Activated CD4-positive, alpha-beta memory T cell treated with anti-CD3 and anti-CD28 coated beads for 36 hours (primary cell): Measurements from ENCODE around the gene LMO7. TPM values are rescaled to one million over a fixed set of nuclear protein-coding genes. Genes with fewer than 3 reads are reported as not detected.
A peak's percentile ranks its signal among the peaks of the same experiment; 100 is the strongest.

Experiments used
- CTCF ChIA-PET: fragments of 350-600 bp; sonication (Branson Sonifier 250); formaldehyde crosslinking; loops from one replicate; lab custom pipeline; 2021; ENCODE audit warnings: antibody characterized with exemption, inconsistent platforms; lab: Charles Lee
- POLR2A ChIA-PET: fragments of 350-600 bp; sonication (Branson Sonifier 250); formaldehyde crosslinking; loops from one replicate; lab custom pipeline; 2021; ENCODE audit warnings: antibody characterized with exemption; lab: Charles Lee
- DNase-seq: peaks from one replicate; pipeline ENCODE4 v3.0.0-alpha.2; 2020
- H3K27ac Mint-ChIP-seq: one replicate; pipeline ENCODE4 v1.8.0; 2021; ENCODE audit warnings: mixed read lengths
- H3K27me3 Mint-ChIP-seq: one replicate; pipeline ENCODE4 v1.8.0; 2021; ENCODE audit warnings: mixed read lengths
- H3K36me3 Mint-ChIP-seq: one replicate; pipeline ENCODE4 v1.8.0; 2021; ENCODE audit warnings: mixed read lengths
- H3K4me1 Mint-ChIP-seq: one replicate; pipeline ENCODE4 v1.8.0; 2021; ENCODE audit warnings: low read depth, mixed read lengths
- H3K4me3 Mint-ChIP-seq: one replicate; pipeline ENCODE4 v1.8.0; 2021; ENCODE audit warnings: mild to moderate bottlenecking, mixed read lengths
- H3K9me3 Mint-ChIP-seq: one replicate; pipeline ENCODE4 v1.8.0; 2021; ENCODE audit warnings: mixed read lengths
- intact Hi-C: fragments of 100-400 bp; cut with micrococcal nuclease; formaldehyde crosslinking; loops from one replicate; pipeline ENCODE4 v1.15.1; 2023
- total RNA-seq, 2 experiments: library from RNA; stranded (reverse); gene quantifications; one replicate each; pipeline ENCODE4 v1.2.3, GENCODE V29; 2021

The LMO7 gene
- total RNA-seq, 2 experiments from 2014 or later = 7.8 to 8.7 TPM

- no peak for DNase-seq
- Mint-ChIP-seq H3K36me3 (no peaks in the 10 kb centered on the region), H3K9me3 (no peaks in the 10 kb centered on the region), H3K27me3 (peaks cover 10% of the 10 kb centered on the region), H3K4me1 (peaks cover 10% of the 10 kb centered on the region), H3K4me3 (no peak overlapping the region), H3K27ac (no peak overlapping the region)
- ChIA-PET POLR2A (no interaction called here), CTCF (no interaction called here)
- intact Hi-C loops = loop anchor here (10.0 kb wide), 1 partner anchor 268 kb away; no protein-coding TSS in a partner anchor
Measured at GRCh38 chr13:75633285-75633684, 2.8 kb upstream of the LMO7 start.

- ChIA-PET POLR2A (no interaction called here), CTCF (interaction anchor here (0.6 to 1.0 kb wide), 2 partner anchors 61 to 339 kb away, joined by 3 read pairs; no protein-coding TSS in a partner anchor)
- Mint-ChIP-seq H3K4me3 (peak overlapping the region; percentile 35), H3K4me1 (peaks cover 10% of the 10 kb centered on the region), H3K27me3 (peaks cover 10% of the 10 kb centered on the region), H3K36me3 (no peaks in the 10 kb centered on the region), H3K9me3 (no peaks in the 10 kb centered on the region), H3K27ac (no peak overlapping the region)
- DNase-seq = no peak
- intact Hi-C loops = loop anchor here (10.0 kb wide), 1 partner anchor 270 kb away; no protein-coding TSS in a partner anchor
Measured at GRCh38 chr13:75635101-75635827, 866 bp upstream of the LMO7 start.

GRCh38 chr13:75636436-75637180 lies 478 bp downstream of the LMO7 start:
- peaks cover 10% of the 10 kb centered on the region for H3K4me1 Mint-ChIP-seq
- peak overlapping the region; percentile 74 for H3K4me3 Mint-ChIP-seq
- intact Hi-C loops = loop anchor here (1.0 to 10.0 kb wide), 2 partner anchors 87 to 272 kb away; partner anchors contain the start of gene UCHL3
- H3K9me3 Mint-ChIP-seq = no peaks in the 10 kb centered on the region
- ChIA-PET CTCF (no interaction called here), POLR2A (no interaction called here)
- H3K27me3 Mint-ChIP-seq = peaks cover 10% of the 10 kb centered on the region
- DNase-seq = peak; percentile 56
- H3K27ac Mint-ChIP-seq = no peak overlapping the region
- H3K36me3 Mint-ChIP-seq = no peaks in the 10 kb centered on the region

GRCh38 chr13:75637181-75637750 lies 1.1 kb downstream of the LMO7 start:
- ChIA-PET POLR2A (no interaction called here), CTCF (no interaction called here)
- intact Hi-C loops = loop anchor here (10.0 kb wide), 1 partner anchor 272 kb away; no protein-coding TSS in a partner anchor

GRCh38 chr13:75639454-75639853 lies 3.3 kb downstream of the LMO7 start:
- DNase-seq = no peak
- Mint-ChIP-seq H3K4me1 (peaks cover 5% of the 10 kb centered on the region), H3K4me3 (no peak overlapping the region), H3K36me3 (no peaks in the 10 kb centered on the region), H3K9me3 (no peaks in the 10 kb centered on the region), H3K27ac (no peak overlapping the region), H3K27me3 (peaks cover 10% of the 10 kb centered on the region)
- intact Hi-C loops = loop anchor here (10.0 kb wide), 1 partner anchor 275 kb away; no protein-coding TSS in a partner anchor
- POLR2A ChIA-PET = no interaction called here
- CTCF ChIA-PET = no interaction called here

More at GRCh38 chr13:75637181-75637750, 1.1 kb downstream of the LMO7 start:
- Mint-ChIP-seq H3K36me3 (no peaks in the 10 kb centered on the region), H3K4me1 (peaks cover 10% of the 10 kb centered on the region), H3K4me3 (peak overlapping the region; percentile 74), H3K27ac (no peak overlapping the region), H3K9me3 (no peaks in the 10 kb centered on the region), H3K27me3 (peaks cover 10% of the 10 kb centered on the region)
- DNase-seq = no peak

GRCh38 chr13:75641026-75641425 lies 4.9 kb downstream of the LMO7 start:
- Mint-ChIP-seq H3K4me1 (peaks cover 5% of the 10 kb centered on the region), H3K9me3 (no peaks in the 10 kb centered on the region), H3K27ac (no peak overlapping the region), H3K36me3 (no peaks in the 10 kb centered on the region), H3K27me3 (peaks cover 10% of the 10 kb centered on the region), H3K4me3 (no peak overlapping the region)
- CTCF ChIA-PET = no interaction called here
- POLR2A ChIA-PET = no interaction called here
- no peak for DNase-seq
- intact Hi-C loops = no loop called here

- no peak for DNase-seq
- Mint-ChIP-seq H3K27ac (no peak overlapping the region), H3K4me1 (no peaks in the 10 kb centered on the region), H3K9me3 (no peaks in the 10 kb centered on the region), H3K36me3 (peaks cover 2% of the 10 kb centered on the region), H3K27me3 (peaks cover 1% of the 10 kb centered on the region), H3K4me3 (no peak overlapping the region)
- ChIA-PET POLR2A (no interaction called here), CTCF (no interaction called here)
- intact Hi-C loops = no loop called here
Measured at GRCh38 chr13:75643182-75643581, 7.1 kb downstream of the LMO7 start.

GRCh38 chr13:75643693-75644092 lies 7.6 kb downstream of the LMO7 start:
- DNase-seq = no peak
- H3K4me3 Mint-ChIP-seq = no peak overlapping the region
- H3K4me1 Mint-ChIP-seq = no peaks in the 10 kb centered on the region
- ChIA-PET POLR2A (no interaction called here), CTCF (no interaction called here)
- H3K27ac Mint-ChIP-seq = no peak overlapping the region
- peaks cover 2% of the 10 kb centered on the region for H3K36me3 Mint-ChIP-seq
- intact Hi-C loops = no loop called here
- H3K9me3 Mint-ChIP-seq = no peaks in the 10 kb centered on the region
- no peaks in the 10 kb centered on the region for H3K27me3 Mint-ChIP-seq

GRCh38 chr13:75645141-75645540 lies 9.0 kb downstream of the LMO7 start:
- intact Hi-C loops = no loop called here
- no peaks in the 10 kb centered on the region for H3K27me3 Mint-ChIP-seq
- no peak overlapping the region for H3K4me3 Mint-ChIP-seq
- peaks cover 2% of the 10 kb centered on the region for H3K36me3 Mint-ChIP-seq
- H3K4me1 Mint-ChIP-seq = no peaks in the 10 kb centered on the region
- POLR2A ChIA-PET = no interaction called here
- DNase-seq = no peak
- H3K9me3 Mint-ChIP-seq = no peaks in the 10 kb centered on the region
- CTCF ChIA-PET = no interaction called here
- no peak overlapping the region for H3K27ac Mint-ChIP-seq

GRCh38 chr13:75647126-75647784 lies 11.1 kb downstream of the LMO7 start:
- no peaks in the 10 kb centered on the region for H3K9me3 Mint-ChIP-seq
- H3K4me1 Mint-ChIP-seq = no peaks in the 10 kb centered on the region
- intact Hi-C loops = no loop called here
- DNase-seq = no peak
- no peak overlapping the region for H3K4me3 Mint-ChIP-seq
- POLR2A ChIA-PET = no interaction called here
- peaks cover 2% of the 10 kb centered on the region for H3K36me3 Mint-ChIP-seq
- H3K27ac Mint-ChIP-seq = no peak overlapping the region
- CTCF ChIA-PET = no interaction called here
- H3K27me3 Mint-ChIP-seq = no peaks in the 10 kb centered on the region

GRCh38 chr13:75648446-75648845 lies 12.3 kb downstream of the LMO7 start:
- ChIA-PET POLR2A (no interaction called here), CTCF (interaction anchor here (2.1 kb wide), 1 partner anchor 222 kb away, joined by 7 read pairs; no protein-coding TSS in a partner anchor)
- Mint-ChIP-seq H3K36me3 (peaks cover 2% of the 10 kb centered on the region), H3K9me3 (no peaks in the 10 kb centered on the region), H3K27me3 (no peaks in the 10 kb centered on the region), H3K4me3 (no peak overlapping the region), H3K27ac (no peak overlapping the region), H3K4me1 (no peaks in the 10 kb centered on the region)
- intact Hi-C loops = no loop called here
- DNase-seq = no peak

- H3K4me3 Mint-ChIP-seq = no peak overlapping the region
- H3K27me3 Mint-ChIP-seq = no peaks in the 10 kb centered on the region
- H3K36me3 Mint-ChIP-seq = peaks cover 2% of the 10 kb centered on the region
- DNase-seq = no peak
- H3K9me3 Mint-ChIP-seq = no peaks in the 10 kb centered on the region
- CTCF ChIA-PET = no interaction called here
- POLR2A ChIA-PET = no interaction called here
- intact Hi-C loops = no loop called here
- no peaks in the 10 kb centered on the region for H3K4me1 Mint-ChIP-seq
- no peak overlapping the region for H3K27ac Mint-ChIP-seq
Measured at GRCh38 chr13:75651013-75651412, 14.9 kb downstream of the LMO7 start.
